MM.1S (cell line): ENCODE results near the gene FAM81A.

Experiments
- DNase-seq: peaks from one replicate; pipeline ENCODE4 v3.0.0-alpha.2; 2015
- H2AFZ ChIP-seq: fragments of 300-600 bp; sonication (generic); 2 replicates; pipeline ENCODE4 v1.6.0; 2016; ENCODE audit warnings: antibody characterized with exemption, low read length
- H3F3A ChIP-seq: fragments of 300-600 bp; sonication (generic); 2 replicates; pipeline ENCODE4 v1.6.1; 2016; ENCODE audit warnings: mild to moderate bottlenecking, antibody characterized with exemption, low read length, moderate library complexity, mixed read lengths; ENCODE audit not compliant: insufficient read depth
- H3K27ac ChIP-seq: fragments of 300-600 bp; sonication (generic); 2 replicates; pipeline ENCODE4 v1.5.1; 2016; ENCODE audit warnings: mild to moderate bottlenecking, low read length
- H3K27me3 ChIP-seq: fragments of 300-600 bp; sonication (generic); replicated peaks from 2 replicates; pipeline ENCODE4 v1.6.0; 2016; ENCODE audit warnings: low read length; ENCODE audit not compliant: insufficient read depth
- H3K36me3 ChIP-seq: fragments of 300-600 bp; sonication (generic); replicated peaks from 2 replicates; pipeline ENCODE4 v1.6.1; 2016; ENCODE audit warnings: mild to moderate bottlenecking, low read length, mixed read lengths; ENCODE audit not compliant: insufficient read depth
- H3K4me1 ChIP-seq: fragments of 300-600 bp; sonication (generic); 2 replicates; pipeline ENCODE4 v1.6.1; 2016; ENCODE audit warnings: low read length, mixed read lengths
- H3K4me2 ChIP-seq: fragments of 300-600 bp; sonication (generic); 2 replicates; pipeline ENCODE4 v1.6.0; 2016; ENCODE audit warnings: low read depth, low read length
- H3K4me3 ChIP-seq: fragments of 300-600 bp; sonication (generic); 2 replicates; pipeline ENCODE4 v1.5.1; 2016; ENCODE audit warnings: low read length, mixed read lengths
- H3K79me2 ChIP-seq: fragments of 300-600 bp; sonication (generic); 2 replicates; pipeline ENCODE4 v1.6.1; 2016; ENCODE audit warnings: mixed run types, low read length, mixed read lengths
- H3K9ac ChIP-seq: fragments of 300-600 bp; sonication (generic); 2 replicates; pipeline ENCODE4 v1.6.1; 2016; ENCODE audit warnings: low read length, mixed read lengths
- H3K9me2 ChIP-seq: fragments of 300-600 bp; sonication (generic); replicated peaks from 2 replicates; pipeline ENCODE4 v1.6.1; 2016; ENCODE audit warnings: mild to moderate bottlenecking, low read length, mixed read lengths; ENCODE audit not compliant: insufficient read depth
- H3K9me3 ChIP-seq: fragments of 300-600 bp; sonication (generic); replicated peaks from 2 replicates; pipeline ENCODE4 v1.6.1; 2016; ENCODE audit warnings: mild to moderate bottlenecking, low read length, mixed read lengths; ENCODE audit not compliant: insufficient read depth
- H4K20me1 ChIP-seq: fragments of 300-600 bp; sonication (generic); 2 replicates; pipeline ENCODE4 v1.6.1; 2016; ENCODE audit warnings: mild to moderate bottlenecking, low read length, moderate library complexity, mixed read lengths; ENCODE audit not compliant: insufficient read depth
- CTCF ChIP-seq: fragments of 300-600 bp; sonication (generic); IDR thresholded peaks from 2 replicates; pipeline ENCODE4 v1.5.1; 2016; ENCODE audit warnings: antibody characterized with exemption, low read length, mixed read lengths
- EZH2 ChIP-seq: fragments of 300-600 bp; sonication (generic); optimal IDR thresholded peaks from 2 replicates; pipeline ENCODE3; 2017; ENCODE audit warnings: low read depth, mild to moderate bottlenecking, antibody characterized with exemption, low read length, mixed read lengths
- EZH2phosphoT487 ChIP-seq: fragments of 300-600 bp; sonication (generic); IDR thresholded peaks from 2 replicates; pipeline ENCODE4 v1.6.1; 2018; ENCODE audit warnings: antibody characterized with exemption, low read length

Gene FAM81A

GRCh38 chr15:59437817-59438624 is at the start of gene FAM81A:
FAM81A (plus strand) TSS chr15:59438186; CDS start chr15:59458627, 20,441 bp downstream.
- peak; percentile 75 for DNase-seq
- H3K36me3 ChIP-seq: no peaks in the 10 kb centered on the region
- peak within 1 kb of the TSS; percentile 74 for H3K4me3 ChIP-seq
- H2AFZ ChIP-seq: peak within 1 kb of the TSS; percentile 83
- TF ChIP-seq CTCF (no peak), EZH2 (no peak), EZH2phosphoT487 (no peak)
- peak within 1 kb of the TSS; percentile 45; the same call in 1 of the 2 replicates for H3K9ac ChIP-seq
- H3K27me3 ChIP-seq: 0 out of 2 replicates have a peak, but pooled peaks cover 5% of the 10 kb centered on the region
- H3K9me2 ChIP-seq: no peaks in the 10 kb centered on the region
- no peaks in the 10 kb centered on the region for H3K4me1 ChIP-seq
- H3K9me3 ChIP-seq: no peaks in the 10 kb centered on the region
- peak within 1 kb of the TSS; percentile 77 for H3K4me2 ChIP-seq
- H3K79me2 ChIP-seq: no peaks in the 10 kb centered on the region
- H3K27ac ChIP-seq: no peak within 1 kb of the TSS
- H4K20me1 ChIP-seq: no peaks in the 10 kb centered on the region
- no peaks in the 10 kb centered on the region for H3F3A ChIP-seq

GRCh38 chr15:59388670-59389069 is 49.3 kb upstream of the FAM81A start:
- H3F3A ChIP-seq: no peaks in the 10 kb centered on the region
- no peaks in the 10 kb centered on the region for H4K20me1 ChIP-seq
- TF ChIP-seq EZH2: no peak
- TF ChIP-seq CTCF: no peak
- TF ChIP-seq EZH2phosphoT487: no peak
- no peak overlapping the region for H3K27ac ChIP-seq
- no peak for DNase-seq
- H3K4me2 ChIP-seq: no peak overlapping the region
- H3K4me1 ChIP-seq: 0 out of 2 replicates have a peak, but pooled peaks cover 6% of the 10 kb centered on the region
- no peak overlapping the region for H2AFZ ChIP-seq
- no peaks in the 10 kb centered on the region for H3K27me3 ChIP-seq
- H3K79me2 ChIP-seq: no peaks in the 10 kb centered on the region
- H3K36me3 ChIP-seq: no peaks in the 10 kb centered on the region
- no peak overlapping the region for H3K4me3 ChIP-seq
- no peaks in the 10 kb centered on the region for H3K9me3 ChIP-seq
- no peak overlapping the region for H3K9ac ChIP-seq
- H3K9me2 ChIP-seq: no peaks in the 10 kb centered on the region

GRCh38 chr15:59392299-59392698 is 45.7 kb upstream of the FAM81A start:
- H3K4me2 ChIP-seq: no peak overlapping the region
- no peak overlapping the region for H3K4me3 ChIP-seq
- H3K79me2 ChIP-seq: no peaks in the 10 kb centered on the region
- no peaks in the 10 kb centered on the region for H3K27me3 ChIP-seq
- no peaks in the 10 kb centered on the region for H3F3A ChIP-seq
- H3K9ac ChIP-seq: no peak overlapping the region
- no peak for TF ChIP-seq EZH2
- TF ChIP-seq CTCF: no peak
- no peak overlapping the region for H3K27ac ChIP-seq
- H3K4me1 ChIP-seq: no peaks in the 10 kb centered on the region
- no peaks in the 10 kb centered on the region for H3K36me3 ChIP-seq
- no peaks in the 10 kb centered on the region for H3K9me2 ChIP-seq
- H3K9me3 ChIP-seq: no peaks in the 10 kb centered on the region
- no peaks in the 10 kb centered on the region for H4K20me1 ChIP-seq
- H2AFZ ChIP-seq: no peak overlapping the region
- no peak for DNase-seq
